HUDEP-2 (cell line): Measurements from ENCODE around the gene AGPAT2.

Source experiments
- DNase-seq, 76 experiments: peaks; one replicate each; lab custom pipeline; 2025; ENCODE audit not compliant: unreplicated experiment in 76 of 76; lab: John Stamatoyannopoulos, UW

Gene AGPAT2

DNA sequence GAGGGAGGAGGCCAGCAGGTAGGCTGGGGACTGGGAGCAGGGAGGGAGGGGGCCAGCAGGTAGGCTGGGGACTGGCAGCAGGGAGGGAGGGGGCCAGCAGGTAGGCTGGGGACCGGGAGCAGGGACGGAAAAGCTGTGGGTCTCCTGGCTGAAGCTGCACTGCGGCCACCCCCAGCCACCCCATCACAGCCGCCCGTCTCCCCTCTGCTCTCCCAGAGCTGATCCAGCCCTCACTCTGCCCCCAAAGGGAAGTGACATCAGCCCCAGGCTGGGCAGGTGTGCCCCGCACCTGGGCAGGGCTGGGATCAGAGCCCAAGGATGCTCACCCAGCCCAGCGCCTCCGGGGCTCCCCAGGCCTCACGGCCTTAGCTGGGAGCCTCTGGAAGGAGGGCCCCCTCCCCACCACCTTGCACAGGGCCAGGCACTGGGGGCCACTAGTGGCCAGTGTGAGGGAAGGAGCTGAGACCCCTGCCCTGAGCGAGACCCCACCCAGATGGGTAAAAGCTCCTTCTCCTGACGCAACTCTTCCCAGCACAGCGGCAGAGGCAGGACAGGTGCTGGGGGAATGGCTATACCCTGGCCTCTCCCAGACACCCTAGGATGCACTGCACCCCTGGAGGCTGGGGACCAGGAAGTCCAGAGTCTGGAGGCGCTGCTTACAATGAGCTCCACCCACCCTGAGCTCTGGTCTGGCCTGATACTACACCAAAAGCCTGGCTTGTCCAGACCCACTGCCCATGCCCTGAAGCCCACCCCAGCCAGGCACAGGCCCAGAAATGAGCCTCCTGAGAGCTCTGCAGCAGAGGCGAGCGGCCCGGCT, 11.6 kb downstream of the AGPAT2 start:
- no peak for DNase-seq

DNA sequence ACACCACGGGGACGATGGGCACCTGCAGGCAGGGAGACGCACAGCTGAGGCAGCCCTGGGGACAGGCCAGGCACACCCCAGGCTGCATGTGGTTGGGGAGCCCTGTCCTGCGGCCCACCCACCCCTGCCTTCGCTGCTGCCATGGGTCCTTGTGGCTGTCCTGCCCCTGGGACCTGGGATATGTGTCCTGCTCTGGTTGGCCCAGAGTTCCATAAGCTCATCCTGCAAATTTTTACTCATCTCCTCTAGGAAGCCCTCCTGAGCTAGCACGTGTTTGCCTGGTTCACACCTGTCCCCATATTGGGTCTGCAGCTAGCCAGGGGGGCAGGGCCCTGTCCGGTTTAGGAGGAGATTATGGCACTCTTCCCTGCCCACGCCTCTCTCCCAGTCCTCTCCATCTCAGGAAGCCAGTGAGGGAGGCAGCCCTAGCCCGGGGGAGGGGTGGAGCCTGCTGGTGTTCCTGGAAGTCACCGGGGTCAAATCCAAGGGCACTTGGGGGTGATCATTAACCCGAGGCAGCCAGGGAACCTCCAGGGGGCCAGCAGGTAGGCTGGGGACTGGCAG, 12.4 kb downstream of the AGPAT2 start:
- DNase-seq, result peak in 3 of 76 experiments; percentile 20 to 43 (median 39)

DNA sequence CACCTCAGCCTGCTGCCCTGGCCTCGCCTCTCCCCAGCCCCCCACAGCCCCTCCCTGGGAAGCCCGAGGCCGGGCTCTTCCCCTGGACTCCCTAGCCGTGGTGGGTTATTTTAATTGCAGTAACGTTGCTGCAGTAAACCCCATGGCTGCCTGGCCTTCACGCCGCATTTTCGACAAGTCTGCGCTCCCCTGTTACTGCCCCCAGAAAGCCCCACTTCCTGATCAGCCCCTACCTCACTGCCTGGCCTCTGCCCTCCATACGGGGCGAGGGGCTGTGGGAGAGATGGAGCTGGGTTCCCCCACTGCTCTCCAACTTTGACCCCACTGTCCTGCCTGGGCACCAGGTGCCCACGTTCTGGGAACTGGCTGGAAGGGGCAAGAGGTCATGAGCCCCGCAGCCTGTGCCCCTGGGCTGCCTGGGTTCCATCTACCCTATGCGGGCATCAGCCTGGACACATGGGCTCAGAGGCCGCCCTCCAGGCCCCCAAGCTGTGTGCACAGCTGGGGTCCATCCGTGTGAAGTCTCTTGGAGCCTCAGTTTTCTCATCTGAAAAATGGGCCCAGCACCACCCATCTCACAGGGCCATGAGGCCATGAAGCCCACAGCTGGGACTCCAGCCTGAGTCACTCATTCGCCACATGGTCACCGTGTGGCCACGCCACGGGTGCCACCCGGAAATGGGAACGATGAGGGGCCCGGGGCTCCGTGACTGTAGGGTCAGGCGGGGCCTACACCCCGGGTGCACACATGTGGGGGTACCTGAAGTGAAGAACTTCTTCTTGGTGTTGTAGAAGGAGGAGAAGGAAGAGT, 13.1 kb downstream of the AGPAT2 start:
- DNase-seq, result peak in 6 of 76 experiments; percentile 19 to 55 (median 34)

DNA sequence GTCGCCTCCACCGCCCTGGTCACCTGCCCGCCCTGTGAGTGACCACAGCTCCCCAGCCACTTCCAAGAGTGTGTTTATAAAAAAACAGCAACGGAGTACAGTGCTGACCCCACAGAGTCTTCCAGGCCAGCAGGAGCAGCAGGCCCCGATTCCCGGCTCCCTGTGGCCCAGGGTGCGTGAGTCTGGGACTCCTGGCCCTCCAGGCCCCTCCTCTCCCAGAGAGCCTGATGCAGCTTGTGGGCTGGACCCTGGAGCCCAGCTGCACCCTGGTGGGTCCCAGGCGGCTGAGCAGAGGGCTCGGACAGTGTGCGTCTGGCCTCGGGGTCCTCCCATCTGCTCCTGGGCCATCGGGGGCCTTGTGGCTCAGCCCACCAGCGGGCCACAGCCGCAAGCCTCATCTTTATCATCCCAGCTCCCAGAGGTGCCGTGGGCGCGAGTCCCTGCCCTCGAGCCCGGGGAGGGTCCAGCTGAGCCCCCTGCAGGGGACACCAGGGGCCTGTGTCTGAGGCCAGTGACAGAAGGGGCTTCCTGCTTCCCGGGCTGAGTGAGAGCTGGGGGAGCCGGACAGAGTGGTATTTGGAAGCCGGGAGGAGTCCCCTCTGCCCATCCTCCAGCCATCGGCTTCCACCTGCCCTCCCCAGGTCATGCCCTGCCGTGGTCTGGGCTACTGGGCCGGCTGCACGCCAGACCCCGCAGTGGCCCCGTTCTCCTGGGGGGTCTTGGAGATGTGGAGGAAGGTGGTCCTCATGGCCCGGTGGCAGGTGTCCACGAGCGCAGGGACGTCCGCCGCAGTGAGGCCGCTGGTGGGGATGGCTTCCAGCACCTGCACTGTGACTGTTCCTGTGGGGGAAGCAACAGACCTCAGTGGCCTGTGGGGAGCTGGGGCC, 13.9 kb downstream of the AGPAT2 start:
- DNase-seq, result peak in 2 of 76 experiments; percentile 46

DNA sequence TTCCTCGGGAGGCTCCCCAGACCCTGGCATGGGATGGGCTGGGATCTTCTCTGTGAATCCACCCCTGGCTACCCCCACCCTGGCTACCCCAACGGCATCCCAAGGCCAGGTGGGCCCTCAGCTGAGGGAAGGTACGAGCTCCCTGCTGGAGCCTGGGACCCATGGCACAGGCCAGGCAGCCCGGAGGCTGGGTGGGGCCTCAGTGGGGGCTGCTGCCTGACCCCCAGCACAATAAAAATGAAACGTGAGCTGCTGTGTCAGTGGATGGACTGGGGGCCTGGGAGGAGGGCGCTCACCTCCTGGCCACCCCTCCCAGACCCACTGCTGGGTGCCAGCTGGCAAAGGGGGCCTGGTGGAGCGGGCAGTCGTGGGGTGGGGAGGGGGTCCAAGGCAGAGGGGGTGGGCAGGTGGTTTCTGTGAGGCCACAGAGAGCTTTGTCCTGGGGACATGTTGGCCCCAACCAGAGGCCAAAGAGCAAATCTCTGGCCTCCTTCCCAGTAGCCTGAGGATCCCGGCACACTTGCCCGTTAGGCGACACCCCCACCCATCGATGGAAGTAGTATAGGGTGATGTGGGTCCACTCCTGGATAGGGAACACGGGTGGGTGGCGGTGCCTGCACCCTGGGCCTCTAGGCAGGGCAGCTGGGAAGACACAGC, 14.7 kb downstream of the AGPAT2 start:
- no peak for DNase-seq

DNA sequence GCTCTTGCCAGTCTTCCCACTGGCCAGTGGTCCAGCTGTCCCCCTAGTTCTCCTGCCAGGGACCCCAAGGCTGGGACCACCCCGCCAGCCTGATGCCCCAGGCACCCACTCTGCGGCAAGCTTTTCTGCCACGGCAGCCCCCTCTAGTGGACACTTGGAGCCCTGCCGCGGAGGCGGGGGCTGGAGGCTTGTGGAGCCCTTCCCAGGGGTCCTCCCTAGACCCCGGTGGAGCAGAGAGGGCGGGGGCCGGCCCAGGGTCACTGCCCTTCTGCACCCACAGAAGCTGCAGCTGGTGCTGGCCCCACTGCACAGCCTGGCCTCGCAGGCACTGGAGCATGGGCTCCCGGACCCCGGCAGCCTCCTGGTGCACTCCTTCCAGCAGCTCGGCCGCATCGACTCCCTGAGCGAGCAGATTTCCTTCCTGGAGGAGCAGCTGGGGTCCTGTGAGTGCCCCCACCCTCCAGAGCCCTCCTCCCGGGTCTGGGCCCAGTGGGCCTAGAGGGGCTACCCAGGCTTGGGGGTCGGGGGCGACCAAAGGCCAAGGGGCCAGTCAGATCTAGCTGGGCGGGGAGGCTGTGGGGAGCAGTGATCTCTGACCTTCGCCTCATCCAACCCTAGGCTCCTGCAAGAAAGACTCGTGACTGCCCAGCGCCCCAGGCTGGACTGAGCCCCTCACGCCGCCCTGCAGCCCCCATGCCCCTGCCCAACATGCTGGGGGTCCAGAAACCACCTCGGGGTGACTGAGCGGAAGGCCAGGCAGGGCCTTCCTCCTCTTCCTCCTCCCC, 15.4 kb downstream of the AGPAT2 start:
- DNase-seq, result peak in 8 of 76 experiments; percentile 9 to 27 (median 16)

DNA sequence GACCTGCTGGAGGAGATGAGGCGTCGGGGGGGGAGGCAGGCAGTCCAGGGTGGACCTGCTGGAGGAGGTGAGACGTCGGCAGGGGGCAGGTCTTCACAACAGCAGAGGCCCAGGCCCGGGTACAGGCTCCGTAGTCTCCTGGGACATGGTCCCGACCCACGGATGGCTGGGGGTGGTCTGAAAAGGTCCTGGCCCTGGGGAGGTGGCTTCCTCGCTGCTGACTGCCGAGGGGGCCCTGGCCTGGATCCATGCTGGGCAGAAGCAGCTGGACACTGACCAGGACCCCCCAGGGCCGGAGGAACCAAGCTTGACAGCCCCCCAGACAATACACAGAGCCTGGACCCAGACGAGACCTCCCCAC, 16.0 kb downstream of the AGPAT2 start:
- no peak for DNase-seq

DNA sequence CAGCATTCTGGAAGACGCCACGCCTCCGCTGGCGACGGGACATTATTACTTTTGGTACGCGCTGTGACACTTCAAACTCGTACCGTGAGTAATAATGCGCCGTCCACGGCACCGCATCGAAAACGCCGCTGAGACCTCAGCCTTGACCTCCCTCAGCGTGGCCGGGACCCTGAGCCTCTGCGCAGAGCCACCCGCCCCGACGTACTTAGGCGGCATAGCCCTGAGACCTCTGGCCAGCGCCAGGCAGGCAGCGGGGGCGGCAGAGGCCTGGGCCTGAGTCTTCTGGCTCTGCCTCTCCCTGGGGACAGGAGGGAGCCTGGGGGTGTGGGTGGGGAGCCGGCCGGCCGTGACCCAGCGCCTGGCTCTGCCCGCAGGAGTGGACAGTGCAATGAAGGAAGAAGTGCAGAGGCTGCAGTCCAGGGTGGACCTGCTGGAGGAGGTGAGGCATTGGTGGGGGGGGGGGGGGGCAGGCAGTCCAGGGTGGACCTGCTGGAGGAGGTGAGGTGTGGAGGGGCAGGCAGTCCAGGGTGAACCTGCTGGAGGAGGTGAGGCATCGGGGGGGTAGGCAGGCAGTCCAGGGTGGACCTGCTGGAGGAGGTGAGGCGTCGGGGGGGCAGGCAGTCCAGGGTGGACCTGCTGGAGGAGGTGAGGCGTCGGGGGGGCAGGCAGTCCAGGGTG, 16.5 kb downstream of the AGPAT2 start:
- no peak for DNase-seq

DNA sequence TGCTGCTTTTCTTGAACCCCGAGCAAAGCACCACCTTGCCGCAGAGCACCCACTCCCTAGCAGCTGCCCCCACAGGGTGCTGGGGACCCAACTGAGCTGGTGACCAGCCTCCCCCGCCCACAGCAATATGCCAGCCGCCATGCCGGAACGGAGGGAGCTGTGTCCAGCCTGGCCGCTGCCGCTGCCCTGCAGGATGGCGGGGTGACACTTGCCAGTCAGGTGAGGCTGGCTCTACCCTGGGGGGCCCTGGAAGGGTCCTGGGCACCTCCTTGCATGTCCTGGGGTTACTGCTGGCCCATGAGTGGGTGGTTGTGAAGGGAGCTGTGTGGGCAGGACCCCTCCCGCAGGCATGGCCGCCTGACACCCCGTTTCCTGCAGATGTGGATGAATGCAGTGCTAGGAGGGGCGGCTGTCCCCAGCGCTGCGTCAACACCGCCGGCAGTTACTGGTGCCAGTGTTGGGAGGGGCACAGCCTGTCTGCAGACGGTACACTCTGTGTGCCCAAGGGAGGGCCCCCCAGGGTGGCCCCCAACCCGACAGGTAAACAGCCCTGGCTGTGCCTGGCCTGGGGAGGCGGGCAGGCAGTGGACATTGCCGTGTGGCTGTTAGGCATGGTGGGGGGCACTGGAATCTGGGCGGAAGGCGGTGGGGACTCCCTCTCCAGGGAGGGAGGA, 17.3 kb downstream of the AGPAT2 start:
- DNase-seq, result no peak

DNA sequence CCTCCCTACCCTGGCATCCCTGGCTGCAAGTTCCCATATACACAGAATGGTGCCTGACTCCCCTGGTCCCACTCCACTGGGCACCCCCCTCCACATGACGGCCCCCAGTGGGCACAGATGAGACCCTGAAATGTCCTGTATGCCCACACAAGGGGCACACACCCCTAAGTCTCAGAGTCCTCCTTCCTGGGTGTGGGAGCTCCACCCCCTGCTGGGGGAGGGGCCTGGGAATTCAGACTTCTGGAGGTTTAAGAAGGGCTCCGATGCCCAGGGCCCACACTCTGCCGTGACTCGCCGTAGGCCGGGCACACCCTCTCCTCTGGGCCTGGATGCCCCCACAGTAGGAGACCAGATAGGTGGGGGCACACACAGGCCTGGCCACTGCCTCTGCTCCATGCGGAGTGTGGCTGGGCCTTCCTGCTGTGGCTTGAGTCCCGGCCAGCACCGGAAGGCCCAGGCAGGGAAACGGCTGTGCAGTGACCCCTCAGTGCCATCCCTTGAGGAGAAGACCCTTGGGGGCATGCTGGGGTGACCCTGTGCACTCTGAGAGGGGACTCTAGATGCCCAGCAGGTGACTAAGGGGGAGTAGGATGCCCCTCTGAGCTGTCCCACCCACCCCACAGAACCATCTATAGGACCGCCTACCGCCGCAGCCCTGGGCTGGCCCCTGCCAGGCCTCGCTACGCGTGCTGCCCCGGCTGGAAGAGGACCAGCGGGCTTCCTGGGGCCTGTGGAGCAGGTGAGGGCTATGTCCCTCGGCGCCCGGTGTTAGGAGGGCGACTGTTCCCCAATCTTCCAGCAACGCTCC, 18.1 kb downstream of the AGPAT2 start:
- peak in 4 of 76 experiments; percentile 25 to 44 (median 35) for DNase-seq

DNA sequence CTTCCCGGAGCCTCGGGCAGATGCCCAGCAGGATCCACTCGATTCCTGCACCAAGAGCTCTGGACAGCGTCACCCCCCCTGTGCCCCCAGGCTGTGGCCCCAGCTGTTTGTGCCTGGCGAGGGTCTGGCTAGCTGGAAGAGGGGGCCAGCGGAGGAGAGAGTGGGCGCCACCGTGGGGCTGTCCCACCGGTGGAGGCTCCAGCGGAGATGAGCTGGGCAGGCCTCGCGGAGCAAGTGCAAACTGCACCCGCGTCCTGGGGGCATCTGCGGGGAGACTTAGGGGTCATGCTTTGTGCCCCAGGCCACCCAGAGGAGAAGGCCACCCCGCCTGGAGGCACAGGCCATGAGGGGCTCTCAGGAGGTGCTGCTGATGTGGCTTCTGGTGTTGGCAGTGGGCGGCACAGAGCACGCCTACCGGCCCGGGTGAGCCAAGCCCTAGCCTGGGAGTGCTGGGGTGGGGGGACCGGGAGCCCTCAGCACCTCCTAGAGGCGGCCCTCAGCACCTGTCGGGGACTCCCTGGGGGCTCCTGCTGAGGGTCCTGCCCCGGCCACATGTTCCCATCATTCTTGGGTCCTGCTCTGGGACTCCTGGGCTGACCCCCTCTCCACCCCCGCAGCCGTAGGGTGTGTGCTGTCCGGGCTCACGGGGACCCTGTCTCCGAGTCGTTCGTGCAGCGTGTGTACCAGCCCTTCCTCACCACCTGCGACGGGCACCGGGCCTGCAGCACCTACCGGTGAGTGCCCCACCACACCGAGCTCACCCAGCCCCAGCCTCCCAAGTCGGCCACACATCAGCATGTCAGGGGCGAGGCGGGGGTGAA, 19.1 kb downstream of the AGPAT2 start:
- DNase-seq, result peak in 3 of 76 experiments; percentile 24 to 52 (median 31)

DNA sequence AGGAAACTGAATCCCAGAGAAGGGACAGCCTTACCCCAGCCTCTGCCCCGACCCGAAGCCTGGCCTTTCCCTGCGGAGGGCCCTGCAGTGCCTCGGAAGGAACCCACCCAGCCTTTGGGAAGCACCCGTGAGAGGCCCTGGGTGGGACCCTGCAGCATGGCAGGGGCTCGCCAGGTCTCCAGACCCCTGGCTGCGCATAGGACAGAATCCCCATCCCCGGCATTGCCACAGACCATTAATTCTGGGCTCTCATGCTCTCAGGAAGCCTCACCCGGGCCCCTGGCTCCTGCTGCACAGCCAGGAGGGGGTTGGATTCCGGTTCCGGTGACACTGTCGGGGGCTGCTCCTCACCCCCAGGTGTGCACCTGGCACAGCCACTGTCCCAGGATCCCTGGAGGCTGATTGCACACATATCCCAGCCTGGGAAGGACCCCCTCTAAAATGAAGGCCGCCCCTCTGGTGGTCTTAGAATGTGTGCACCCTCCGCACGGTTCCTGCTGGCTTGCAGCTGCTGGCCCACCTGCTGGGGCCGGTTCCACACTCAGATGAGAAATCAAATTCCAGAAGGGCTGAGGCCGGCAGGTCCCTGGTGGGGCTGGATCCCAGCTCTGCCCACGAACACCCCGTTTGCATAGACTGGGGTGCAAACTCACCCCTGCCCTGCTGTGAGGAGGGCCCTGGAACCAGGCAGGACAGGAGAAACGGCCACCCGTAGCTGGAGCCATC, 19.9 kb downstream of the AGPAT2 start:
- no peak for DNase-seq

DNA sequence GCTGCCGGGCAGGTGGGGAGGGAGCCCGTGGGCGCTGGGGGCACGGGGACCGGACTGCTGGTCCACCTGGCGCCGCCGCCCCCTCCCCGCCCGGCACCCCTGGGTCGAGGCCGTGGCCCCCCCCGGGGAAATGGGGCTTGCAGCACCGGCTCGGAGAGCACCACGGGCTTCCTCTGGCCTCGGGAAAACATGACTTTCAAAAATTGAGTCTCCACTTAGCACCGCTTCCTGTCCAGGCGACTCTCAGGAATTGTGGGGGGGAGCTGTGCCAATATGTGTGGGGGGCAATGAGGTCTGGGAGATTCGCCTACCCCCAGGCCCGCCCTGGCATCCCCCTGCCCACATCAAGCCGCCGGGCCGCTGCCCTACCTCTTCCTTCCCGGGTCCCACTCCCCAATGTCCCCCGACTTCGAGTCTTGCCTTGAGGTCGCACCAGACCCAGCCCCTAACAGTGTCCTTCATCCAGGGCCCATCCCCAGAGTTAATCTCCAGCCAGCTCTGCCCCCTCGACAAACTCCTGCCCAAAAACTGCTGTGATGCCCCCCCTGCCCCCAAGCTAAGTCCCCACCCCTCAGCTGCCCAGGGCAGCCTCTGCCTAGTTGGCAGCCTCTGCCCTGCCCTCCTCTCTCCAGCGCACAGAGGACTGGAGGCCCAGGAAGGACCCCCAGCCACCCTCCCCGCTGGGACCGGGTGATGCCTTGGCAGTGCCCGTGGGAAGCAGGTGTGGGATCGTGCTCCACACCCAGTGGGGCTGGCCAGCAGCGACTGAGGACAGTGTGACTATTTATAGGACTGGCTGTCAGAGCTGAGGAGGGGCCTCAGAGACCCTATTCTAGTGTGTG, 20.7 kb downstream of the AGPAT2 start:
- peak in 1 of 76 experiments; percentile 15 for DNase-seq

DNA sequence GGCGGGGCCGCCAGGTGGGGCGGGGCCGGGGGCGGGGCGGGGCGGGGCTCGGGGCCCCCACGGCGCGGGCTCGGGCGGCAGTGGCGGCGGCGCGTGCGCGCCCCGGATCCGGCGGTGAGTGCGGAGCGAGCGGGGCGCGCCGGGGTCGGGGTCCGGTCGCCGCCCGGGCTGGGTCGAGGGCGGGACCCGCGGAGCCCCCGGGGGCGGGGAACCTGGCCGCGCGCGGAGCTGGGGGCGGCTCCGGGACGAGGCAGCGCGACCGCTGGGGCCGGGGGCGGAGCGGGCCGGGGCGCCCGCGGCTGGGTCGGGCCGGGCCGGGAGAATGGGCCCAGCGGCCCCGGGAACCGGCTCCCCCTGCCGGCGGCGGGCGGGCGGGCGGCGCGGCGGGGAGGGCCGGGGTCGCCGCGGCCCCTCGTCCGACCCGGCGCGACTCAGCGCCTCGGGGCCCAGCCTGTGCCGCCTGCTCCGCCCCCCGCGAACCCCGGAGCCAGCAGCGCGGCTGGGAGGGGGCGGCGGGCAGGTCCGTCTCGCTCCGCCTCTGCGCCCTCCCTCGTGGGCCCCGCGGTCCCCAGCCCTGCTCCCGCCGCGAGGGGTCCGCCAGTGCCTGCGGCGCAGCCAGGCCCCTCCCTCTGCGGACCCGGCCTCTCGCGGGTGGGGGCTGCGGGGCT, 21.4 kb downstream of the AGPAT2 start:
- DNase-seq, result peak in 2 of 76 experiments; percentile 35 to 53
